ENCODE measurements around the gene OSER1.

OSER1 gene

DNA sequence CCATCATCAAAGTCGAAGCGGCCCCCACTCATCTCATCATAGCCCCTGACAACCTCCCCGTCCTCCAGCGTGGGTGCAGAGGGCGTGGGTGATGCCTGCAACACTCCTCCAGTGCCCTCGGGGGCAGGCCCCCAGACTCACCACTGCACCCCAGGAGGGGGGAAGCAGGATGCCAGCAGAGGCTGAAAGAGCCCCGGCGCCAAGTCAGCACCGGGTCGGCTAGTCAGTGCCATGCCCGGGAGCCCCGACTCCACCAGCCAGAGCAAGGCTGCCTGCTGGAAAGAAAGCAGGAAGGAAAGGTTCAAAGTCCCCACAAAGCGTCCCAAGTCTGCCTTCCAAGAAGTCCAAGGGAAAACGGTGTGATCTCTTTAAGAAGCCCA lies 23.9 kb downstream of the OSER1 start:
- TF ChIP-seq, protein P1, sequence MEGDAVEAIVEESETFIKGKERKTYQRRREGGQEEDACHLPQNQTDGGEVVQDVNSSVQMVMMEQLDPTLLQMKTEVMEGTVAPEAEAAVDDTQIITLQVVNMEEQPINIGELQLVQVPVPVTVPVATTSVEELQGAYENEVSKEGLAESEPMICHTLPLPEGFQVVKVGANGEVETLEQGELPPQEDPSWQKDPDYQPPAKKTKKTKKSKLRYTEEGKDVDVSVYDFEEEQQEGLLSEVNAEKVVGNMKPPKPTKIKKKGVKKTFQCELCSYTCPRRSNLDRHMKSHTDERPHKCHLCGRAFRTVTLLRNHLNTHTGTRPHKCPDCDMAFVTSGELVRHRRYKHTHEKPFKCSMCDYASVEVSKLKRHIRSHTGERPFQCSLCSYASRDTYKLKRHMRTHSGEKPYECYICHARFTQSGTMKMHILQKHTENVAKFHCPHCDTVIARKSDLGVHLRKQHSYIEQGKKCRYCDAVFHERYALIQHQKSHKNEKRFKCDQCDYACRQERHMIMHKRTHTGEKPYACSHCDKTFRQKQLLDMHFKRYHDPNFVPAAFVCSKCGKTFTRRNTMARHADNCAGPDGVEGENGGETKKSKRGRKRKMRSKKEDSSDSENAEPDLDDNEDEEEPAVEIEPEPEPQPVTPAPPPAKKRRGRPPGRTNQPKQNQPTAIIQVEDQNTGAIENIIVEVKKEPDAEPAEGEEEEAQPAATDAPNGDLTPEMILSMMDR (IDR thresholded peaks at IDR 0.05; ENCODE audit: control insufficient read depth, extremely low read depth, insufficient read depth) = no peak
- DNase-seq (ENCODE audit: low read depth) = no peak
- no peak overlapping the region for H3K4me3 ChIP-seq (ENCODE audit: low read depth, low read length)

DNA sequence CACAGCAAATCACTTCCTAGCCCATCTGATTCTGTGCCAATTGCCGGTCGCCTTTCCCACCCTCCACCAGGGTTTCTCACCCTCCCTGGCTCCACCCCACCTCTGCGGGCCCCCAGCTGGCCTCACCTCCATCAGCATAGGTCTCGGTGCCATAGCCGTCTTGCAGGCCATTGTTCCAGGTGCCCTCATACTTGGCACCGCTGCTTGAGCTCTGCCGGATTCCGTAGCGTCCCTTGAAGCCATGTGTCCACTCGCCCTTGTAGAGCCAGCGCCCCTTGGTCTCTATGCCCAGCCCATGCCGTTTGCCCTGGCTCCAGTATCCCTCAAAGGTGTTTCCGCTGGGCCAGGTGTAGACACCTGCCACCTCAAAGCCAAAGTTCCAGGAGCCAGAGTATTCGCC lies 24.4 kb downstream of the OSER1 start:
- TF ChIP-seq, protein P1 (IDR thresholded peaks at IDR 0.05; ENCODE audit: control insufficient read depth, extremely low read depth, insufficient read depth) = no peak
- no peak for DNase-seq (ENCODE audit: low read depth)
- H3K4me3 ChIP-seq (ENCODE audit: low read depth, low read length) = no peak overlapping the region

DNA sequence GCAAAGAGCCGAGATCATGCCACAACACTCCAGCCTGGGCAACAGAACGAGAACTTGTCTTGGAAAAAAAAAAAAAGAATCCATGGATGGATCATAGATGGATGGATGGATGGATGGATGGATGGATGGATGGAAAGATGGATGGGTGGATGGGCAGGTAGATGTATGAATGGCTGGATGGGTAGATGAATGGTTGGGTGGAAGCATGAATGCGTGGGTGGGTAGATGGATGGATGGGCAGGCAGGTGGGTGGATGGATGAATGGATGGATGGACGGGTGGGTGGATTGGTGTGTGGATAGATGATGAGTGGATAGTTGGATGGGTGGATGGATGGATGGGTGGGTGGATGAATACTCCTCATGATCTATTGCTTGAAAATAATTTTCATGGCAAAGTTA lies 25.0 kb downstream of the OSER1 start:
- TF ChIP-seq, protein P1 (IDR thresholded peaks at IDR 0.05; ENCODE audit: control insufficient read depth, extremely low read depth, insufficient read depth) = no peak

DNA sequence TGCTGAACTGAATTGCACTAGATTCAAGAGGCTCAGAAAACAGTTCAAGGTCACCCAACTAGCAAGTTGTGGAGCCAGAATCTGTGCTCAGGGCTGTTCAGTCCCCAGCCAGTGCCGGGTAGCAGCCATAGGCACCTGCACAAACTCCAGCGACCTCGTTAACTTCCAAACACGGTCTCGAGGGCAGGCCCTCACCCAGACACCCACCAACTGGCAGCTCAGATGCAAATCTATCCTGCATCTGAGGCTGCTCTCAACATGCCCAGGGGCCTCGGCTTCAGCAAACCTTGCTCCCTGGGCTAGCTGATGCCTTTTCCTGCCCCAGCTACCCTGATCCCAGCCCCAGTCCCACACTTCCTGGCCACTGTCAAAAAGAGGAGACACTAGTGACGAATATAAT lies 27.3 kb downstream of the OSER1 start:
- no peak for DNase-seq (ENCODE audit: low read depth)
- H3K4me3 ChIP-seq (ENCODE audit: low read depth, low read length) = no peak overlapping the region
- TF ChIP-seq, protein P1 (IDR thresholded peaks at IDR 0.05; ENCODE audit: control insufficient read depth, extremely low read depth, insufficient read depth) = no peak

More for the DNA sequence above, 25.0 kb downstream of the OSER1 start:
- DNase-seq (ENCODE audit: low read depth) = no peak
- no peak overlapping the region for H3K4me3 ChIP-seq (ENCODE audit: low read depth, low read length)

DNA sequence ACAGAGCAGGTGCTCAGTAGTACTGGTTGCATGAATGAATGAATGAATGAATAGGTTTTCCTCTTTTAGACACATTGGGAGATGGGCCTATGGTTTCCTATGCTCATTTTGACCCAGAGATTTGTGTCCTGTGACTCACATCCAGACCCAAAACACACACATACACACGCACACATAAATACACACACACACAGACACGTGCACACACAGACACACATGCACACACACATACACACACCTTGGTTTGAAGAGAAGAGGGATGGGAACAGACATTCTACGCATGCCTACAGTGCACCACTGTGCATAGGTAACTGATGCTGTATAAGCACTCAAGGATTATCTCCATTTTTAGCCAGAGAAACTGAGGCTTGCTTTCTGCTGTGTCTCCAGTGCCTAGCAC lies 27.7 kb downstream of the OSER1 start:
- H3K4me3 ChIP-seq (ENCODE audit: low read depth, low read length) = no peak overlapping the region
- DNase-seq (ENCODE audit: low read depth) = no peak
- TF ChIP-seq, protein P1 (IDR thresholded peaks at IDR 0.05; ENCODE audit: control insufficient read depth, extremely low read depth, insufficient read depth) = no peak

DNA sequence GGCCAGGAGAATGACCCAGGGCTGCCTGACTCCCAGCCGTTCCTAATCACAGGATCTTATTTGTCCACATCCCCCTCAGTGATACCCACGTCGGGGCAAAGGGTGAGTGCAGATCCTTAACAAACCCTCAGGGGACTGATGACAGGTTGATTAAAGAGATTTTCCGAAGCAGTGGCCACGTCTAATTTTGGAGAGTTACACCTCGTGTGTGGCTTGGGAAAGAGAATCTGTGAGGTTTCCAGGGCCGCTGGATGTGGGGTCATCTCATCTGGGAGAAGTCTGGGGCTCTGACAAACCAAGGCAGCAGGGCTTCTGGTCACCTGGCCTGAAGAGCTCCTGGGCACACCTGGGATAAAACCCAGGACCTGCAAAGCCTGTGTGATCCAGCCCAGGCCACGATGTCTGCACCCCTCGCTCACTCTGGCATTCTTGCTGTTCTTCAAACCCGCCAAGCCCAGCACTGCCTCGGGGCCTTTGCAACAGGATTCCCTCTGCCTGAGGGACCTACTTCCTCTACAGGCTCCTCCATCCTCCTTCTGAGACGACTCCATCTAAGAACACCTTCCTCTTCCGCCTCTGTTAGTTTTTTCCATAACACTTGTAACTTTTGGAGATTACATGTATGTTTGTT lies 28.3 kb downstream of the OSER1 start:
- TF ChIP-seq, protein P1 (IDR thresholded peaks at IDR 0.05; ENCODE audit: control insufficient read depth, extremely low read depth, insufficient read depth) = no peak
- no peak for DNase-seq (ENCODE audit: low read depth)
- no peak overlapping the region for H3K4me3 ChIP-seq (ENCODE audit: low read depth, low read length)

DNA sequence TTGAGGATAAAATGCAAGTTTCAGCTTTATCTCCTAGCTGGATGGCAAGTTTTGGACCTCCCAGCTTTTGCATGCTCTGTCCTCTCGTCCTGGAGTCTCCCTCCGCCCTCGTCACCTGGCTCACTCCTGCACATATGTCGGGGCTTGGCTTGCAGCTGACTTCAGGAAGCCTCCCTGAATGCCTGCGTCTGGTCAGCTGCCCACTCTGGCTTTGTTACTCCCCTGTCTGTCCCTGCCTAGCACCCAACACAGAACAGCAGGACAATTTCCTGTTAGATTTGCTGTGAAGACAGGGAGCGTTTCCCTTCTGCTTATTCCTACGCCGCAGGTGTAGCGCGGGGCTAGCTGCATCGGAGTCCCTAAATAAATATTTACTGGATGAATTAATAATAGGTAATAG lies 29.0 kb downstream of the OSER1 start:
- TF ChIP-seq, protein P1 (IDR thresholded peaks at IDR 0.05; ENCODE audit: control insufficient read depth, extremely low read depth, insufficient read depth) = no peak
- H3K4me3 ChIP-seq (ENCODE audit: low read depth, low read length) = no peak overlapping the region
- DNase-seq (ENCODE audit: low read depth) = no peak
